HG02571 (cell line): ENCODE results near the gene ATP6V1E1.

ENCODE experiments used
- ATAC-seq: cut with Tn5 transposase; IDR thresholded peaks from one replicate; pipeline ENCODE4 v1.9.1; 2021; ENCODE audit warnings: mild to moderate bottlenecking, moderate library complexity; ENCODE audit not compliant: unreplicated experiment

Gene ATP6V1E1

DNA sequence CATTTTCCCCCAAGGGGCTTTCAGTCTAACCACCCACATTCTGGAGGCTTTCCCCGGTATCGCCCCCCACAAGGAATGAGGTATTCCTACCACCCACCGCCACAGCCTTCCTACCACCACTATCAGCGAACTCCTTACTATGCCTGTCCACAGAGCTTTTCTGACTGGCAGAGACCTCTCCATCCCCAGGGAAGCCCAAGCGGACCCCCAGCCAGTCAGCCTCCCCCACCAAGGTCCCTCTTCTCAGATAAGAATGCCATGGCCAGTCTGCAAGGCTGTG is 79.9 kb downstream of the ATP6V1E1 start:
- ATAC-seq, result no peak

DNA sequence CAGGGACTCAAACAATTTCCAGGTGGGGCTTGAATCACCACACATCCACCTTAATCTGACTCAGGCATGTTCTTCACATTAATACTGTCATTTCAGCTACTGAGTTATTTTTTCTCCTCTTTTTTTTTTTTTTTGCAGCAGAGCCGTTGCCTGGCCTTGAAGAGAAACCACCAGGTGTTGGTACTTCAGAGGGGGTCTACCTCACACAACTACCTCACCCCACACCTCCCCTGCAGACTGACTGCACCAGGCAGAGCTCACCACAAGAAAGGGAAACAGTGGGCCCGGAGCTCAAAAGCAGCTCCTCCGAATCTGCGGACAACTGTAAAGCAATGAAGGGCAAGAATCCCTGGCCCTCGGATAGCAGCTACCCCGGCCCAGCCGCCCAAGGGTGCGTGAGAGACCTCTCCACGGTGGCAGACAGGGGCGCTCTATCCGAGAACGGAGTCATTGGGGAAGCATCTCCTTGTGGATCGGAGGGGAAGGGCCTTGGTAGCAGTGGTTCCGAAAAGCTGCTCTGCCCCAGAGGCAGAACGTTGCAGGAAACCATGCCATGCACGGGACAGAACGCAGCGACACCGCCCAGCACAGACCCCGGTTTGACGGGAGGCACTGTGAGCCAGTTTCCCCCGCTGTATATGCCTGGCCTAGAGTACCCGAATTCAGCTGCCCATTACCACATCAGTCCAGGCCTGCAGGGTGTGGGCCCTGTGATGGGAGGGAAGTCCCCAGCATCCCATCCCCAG is 80.4 kb downstream of the ATP6V1E1 start:
- no peak for ATAC-seq

DNA sequence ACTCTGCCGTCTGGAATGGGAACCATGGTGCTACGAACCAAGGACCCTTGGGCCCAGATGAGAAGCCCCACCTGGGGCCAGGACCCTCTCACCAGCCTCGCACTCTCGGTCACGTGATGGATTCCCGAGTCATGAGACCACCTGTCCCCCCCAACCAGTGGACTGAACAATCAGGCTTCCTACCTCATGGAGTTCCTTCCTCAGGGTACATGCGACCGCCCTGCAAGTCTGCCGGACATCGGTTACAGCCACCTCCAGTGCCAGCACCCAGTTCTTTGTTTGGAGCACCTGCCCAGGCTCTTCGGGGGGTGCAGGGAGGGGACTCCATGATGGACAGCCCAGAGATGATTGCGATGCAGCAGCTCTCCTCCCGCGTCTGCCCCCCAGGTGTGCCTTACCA is 86.1 kb downstream of the ATP6V1E1 start:
- ATAC-seq, result no peak
